Urinary bladder (tissue), 2 donors: Measurements from ENCODE around the gene NARF. TPM values are rescaled to one million over a fixed set of nuclear protein-coding genes. Genes with fewer than 3 reads are reported as not detected.

Experiments
- polyA plus RNA-seq: library from polyadenylated mRNA; stranded (reverse); fragments of 200-250 nt; gene quantifications from one replicate; pipeline ENCODE4 v1.2.3, GENCODE V29; 2013
- small RNA-seq: library from RNA; depleted of rRNA; stranded (forward); fragments of <200 nt; gene quantifications from one replicate; pipeline ENCODE3, GENCODE V24; 2014
- total RNA-seq: library from RNA; depleted of rRNA; stranded (reverse); fragments of >200 nt; gene quantifications from one replicate; pipeline ENCODE4 v1.2.3, GENCODE V29; 2014
- donor health status: healthy.

NARF gene
- total and polyA plus RNA-seq, 2 donors: 32.4 to 64.2 TPM

Small RNAs within 50 kb of the gene (small RNA-seq; reads per million reads assigned to genes)
- not detected for gene RF00019

Other genes starting within 250 kb of the NARF start
- gene CCDC57, start 245.9 kb upstream of the NARF start, total RNA-seq: 25.9 TPM
- gene CCDC57, start 245.9 kb upstream of the NARF start, polyA plus RNA-seq: 23.7 TPM
- gene SLC16A3, start 229.7 kb upstream of the NARF start, total RNA-seq: 29.9 TPM
- gene SLC16A3, start 229.7 kb upstream of the NARF start, polyA plus RNA-seq: 65.5 TPM
- gene CSNK1D, start 185.0 kb upstream of the NARF start, total RNA-seq: 41.7 TPM
- gene CSNK1D, start 185.0 kb upstream of the NARF start, polyA plus RNA-seq: 122 TPM
- gene CD7, start 141.1 kb upstream of the NARF start, total RNA-seq: 0.69 TPM
- 3.7 TPM for gene CD7, start 141.1 kb upstream of the NARF start, polyA plus RNA-seq
- 15.9 TPM for gene SECTM1, start 125.0 kb upstream of the NARF start, total RNA-seq
- 19.2 TPM for gene SECTM1, start 125.0 kb upstream of the NARF start, polyA plus RNA-seq
- not detected for gene TEX19, start 99.5 kb upstream of the NARF start, total RNA-seq
- gene TEX19, start 99.5 kb upstream of the NARF start, polyA plus RNA-seq: not detected
- gene UTS2R, start 87.0 kb upstream of the NARF start, total RNA-seq: not detected
- not detected for gene UTS2R, start 87.0 kb upstream of the NARF start, polyA plus RNA-seq
- 13.8 TPM for gene HEXD, start 40.4 kb upstream of the NARF start, total RNA-seq
- gene HEXD, start 40.4 kb upstream of the NARF start, polyA plus RNA-seq: 40.5 TPM
- 10.0 TPM for gene OGFOD3, start 40.2 kb upstream of the NARF start, total RNA-seq
- gene OGFOD3, start 40.2 kb upstream of the NARF start, polyA plus RNA-seq: 31.5 TPM
- 27.2 TPM for gene CYBC1, start 8.0 kb upstream of the NARF start, total RNA-seq
- gene CYBC1, start 8.0 kb upstream of the NARF start, polyA plus RNA-seq: 85.3 TPM
- 19.9 TPM for gene FOXK2, start 61.0 kb downstream of the NARF start, total RNA-seq
- 24.0 TPM for gene FOXK2, start 61.0 kb downstream of the NARF start, polyA plus RNA-seq
- 60.3 TPM for gene WDR45B, start 189.7 kb downstream of the NARF start, total RNA-seq
- gene WDR45B, start 189.7 kb downstream of the NARF start, polyA plus RNA-seq: 73.7 TPM
- gene RAB40B, start 240.0 kb downstream of the NARF start, total RNA-seq: 9.8 TPM
- gene RAB40B, start 240.0 kb downstream of the NARF start, polyA plus RNA-seq: 25.7 TPM